Astrocyte (in vitro differentiated cells and primary cell): ENCODE results near the gene PWP2. TPM values are rescaled to one million over a fixed set of nuclear protein-coding genes. Genes with fewer than 3 reads are reported as not detected.

Experiments
- DNase-seq: peaks from one replicate; pipeline ENCODE4 v3.0.0-alpha.2; 2010; ENCODE audit warnings: low read depth
- FAIRE-seq: peaks from 2 replicates; lab custom pipeline; 2011; peaks lifted over from hg19 to GRCh38; lab: Jason Lieb, UNC
- H2AFZ ChIP-seq: 2 replicates; pipeline ENCODE4 v1.6.0; 2012; ENCODE audit warnings: low read depth, low read length, inconsistent platforms
- H3K27ac ChIP-seq: 2 replicates; pipeline ENCODE4 v1.5.1; 2011; ENCODE audit warnings: low read depth, low read length, inconsistent platforms
- H3K27me3 ChIP-seq: 2 replicates; pipeline ENCODE4 v1.6.0; 2011; ENCODE audit warnings: low read length, inconsistent platforms; ENCODE audit not compliant: insufficient read depth
- H3K36me3 ChIP-seq: 2 replicates; pipeline ENCODE4 v1.5.1; 2011; ENCODE audit warnings: low read length, inconsistent platforms; ENCODE audit not compliant: insufficient read depth
- H3K4me1 ChIP-seq: 2 replicates; pipeline ENCODE4 v1.5.1; 2011; ENCODE audit warnings: low read length, inconsistent platforms; ENCODE audit not compliant: insufficient read depth
- H3K4me2 ChIP-seq: 2 replicates; pipeline ENCODE4 v1.6.0; 2012; ENCODE audit warnings: low read length, inconsistent platforms
- H3K4me3 ChIP-seq: 2 replicates; pipeline ENCODE4 v1.5.1; 2011; ENCODE audit warnings: low read depth, mild to moderate bottlenecking, low read length, inconsistent platforms; ENCODE audit not compliant: insufficient read depth
- H3K79me2 ChIP-seq: 2 replicates; pipeline ENCODE4 v1.6.0; 2012; ENCODE audit warnings: mild to moderate bottlenecking, low read length, inconsistent platforms; ENCODE audit not compliant: insufficient read depth
- H3K9ac ChIP-seq: 2 replicates; pipeline ENCODE4 v1.6.0; 2012; ENCODE audit warnings: mild to moderate bottlenecking, low read length, inconsistent platforms
- H3K9me3 ChIP-seq: 2 replicates; pipeline ENCODE4 v1.5.1; 2012; ENCODE audit warnings: low read depth, mild to moderate bottlenecking, low read length, inconsistent platforms; ENCODE audit not compliant: insufficient read depth
- H4K20me1 ChIP-seq: 2 replicates; pipeline ENCODE4 v1.6.0; 2012; ENCODE audit warnings: low read length, inconsistent platforms; ENCODE audit not compliant: insufficient read depth
- H3K27ac Mint-ChIP-seq: one replicate; pipeline ENCODE4 v1.8.0; 2021; ENCODE audit warnings: mild to moderate bottlenecking, mixed read lengths; ENCODE audit not compliant: unreplicated experiment
- H3K27me3 Mint-ChIP-seq: one replicate; pipeline ENCODE4 v1.8.0; 2021; ENCODE audit warnings: low read depth, mixed read lengths; ENCODE audit not compliant: unreplicated experiment
- H3K36me3 Mint-ChIP-seq: one replicate; pipeline ENCODE4 v1.8.0; 2021; ENCODE audit warnings: low read depth, mixed read lengths; ENCODE audit not compliant: unreplicated experiment
- H3K4me1 Mint-ChIP-seq: one replicate; pipeline ENCODE4 v1.8.0; 2021; ENCODE audit warnings: low read depth, mixed read lengths; ENCODE audit not compliant: unreplicated experiment
- H3K4me3 Mint-ChIP-seq: one replicate; pipeline ENCODE4 v1.8.0; 2021; ENCODE audit warnings: mild to moderate bottlenecking, moderate library complexity, mixed read lengths; ENCODE audit not compliant: unreplicated experiment
- H3K9me3 Mint-ChIP-seq: one replicate; pipeline ENCODE4 v1.8.0; 2021; ENCODE audit warnings: mild to moderate bottlenecking, mixed read lengths; ENCODE audit not compliant: unreplicated experiment
- CTCF ChIP-seq: IDR thresholded peaks from 2 replicates; pipeline ENCODE4 v1.5.1; 2011; ENCODE audit warnings: low read depth, mild to moderate bottlenecking, inconsistent platforms, low read length, moderate library complexity; ENCODE audit not compliant: insufficient read depth
- EZH2 ChIP-seq: IDR thresholded peaks from 2 replicates; pipeline ENCODE4 v1.6.1; 2012; ENCODE audit warnings: mild to moderate bottlenecking, low read length, inconsistent platforms; ENCODE audit not compliant: insufficient read depth
- total RNA-seq: library from RNA; stranded (reverse); gene quantifications from 2 replicates; pipeline ENCODE4 v1.2.1, GENCODE V29; 2021

The PWP2 gene
- total RNA-seq, 1 donor from 2014 or later: 17.1 TPM

- Mint-ChIP-seq H3K4me3 (no peak overlapping the region), H3K27me3 (no peaks in the 10 kb centered on the region), H3K27ac (no peak overlapping the region)
These were observed 43.9 kb upstream of the PWP2 start for GRCh38 chr21:44063151-44063912.

GRCh38 chr21:44064852-44065403, 42.3 kb upstream of the PWP2 start:
- no peaks in the 10 kb centered on the region for H3K9me3 Mint-ChIP-seq
- Histone ChIP-seq H4K20me1 (peaks cover 65% of the 10 kb centered on the region), H3K4me2 (no peak overlapping the region), H3K9ac (no peak overlapping the region), H3K9me3 (no peaks in the 10 kb centered on the region), H3K27me3 (no peaks in the 10 kb centered on the region), H3K4me3 (no peak overlapping the region), H3K27ac (no peak overlapping the region), H3K36me3 (peaks cover 19% of the 10 kb centered on the region), H3K79me2 (peaks cover 52% of the 10 kb centered on the region), H2AFZ (no peak overlapping the region), H3K4me1 (no peaks in the 10 kb centered on the region)
- peaks cover 2% of the 10 kb centered on the region for H3K4me1 Mint-ChIP-seq
- peaks cover 30% of the 10 kb centered on the region for H3K36me3 Mint-ChIP-seq
- TF ChIP-seq EZH2 (no peak), CTCF (no peak)
- DNase-seq (no peak), FAIRE-seq (no peak)
- H3K4me3 Mint-ChIP-seq: peak overlapping the region; percentile 10
- no peaks in the 10 kb centered on the region for H3K27me3 Mint-ChIP-seq
- H3K27ac Mint-ChIP-seq: no peak overlapping the region

More at GRCh38 chr21:44063151-44063912, 43.9 kb upstream of the PWP2 start:
- H4K20me1 ChIP-seq: peaks cover 59% of the 10 kb centered on the region
- H3K9me3 ChIP-seq: no peaks in the 10 kb centered on the region
- H3K4me1 ChIP-seq: no peaks in the 10 kb centered on the region
- H3K27me3 ChIP-seq: no peaks in the 10 kb centered on the region
- H2AFZ ChIP-seq: no peak overlapping the region
- H3K36me3 Mint-ChIP-seq: peaks cover 24% of the 10 kb centered on the region
- FAIRE-seq (no peak), DNase-seq (no peak)
- peaks cover 5% of the 10 kb centered on the region for H3K4me1 Mint-ChIP-seq
- peaks cover 26% of the 10 kb centered on the region for H3K36me3 ChIP-seq
- no peak overlapping the region for H3K27ac ChIP-seq
- H3K9me3 Mint-ChIP-seq: no peaks in the 10 kb centered on the region
- H3K9ac ChIP-seq: no peak overlapping the region
- H3K4me3 ChIP-seq: no peak overlapping the region
- TF ChIP-seq EZH2 (no peak), CTCF (no peak)
- H3K79me2 ChIP-seq: peaks cover 48% of the 10 kb centered on the region
- H3K4me2 ChIP-seq: no peak overlapping the region

- TF ChIP-seq CTCF (no peak), EZH2 (no peak)
- DNase-seq: peak; percentile 9
- Histone ChIP-seq H3K4me3 (no peak overlapping the region), H3K36me3 (peaks cover 17% of the 10 kb centered on the region), H2AFZ (no peak overlapping the region), H3K79me2 (peaks cover 54% of the 10 kb centered on the region), H3K27ac (no peak overlapping the region), H3K9me3 (no peaks in the 10 kb centered on the region), H3K4me2 (no peak overlapping the region), H3K4me1 (no peaks in the 10 kb centered on the region), H3K9ac (no peak overlapping the region), H3K27me3 (no peaks in the 10 kb centered on the region), H4K20me1 (peaks cover 70% of the 10 kb centered on the region)
- Mint-ChIP-seq H3K36me3 (peaks cover 32% of the 10 kb centered on the region), H3K4me1 (peaks cover 2% of the 10 kb centered on the region), H3K27ac (no peak overlapping the region), H3K4me3 (no peak overlapping the region), H3K27me3 (no peaks in the 10 kb centered on the region), H3K9me3 (no peaks in the 10 kb centered on the region)
- no peak for FAIRE-seq
These were observed 41.8 kb upstream of the PWP2 start for GRCh38 chr21:44065428-44065827.
